ENCODE measurements around the gene PMM2.
A peak's percentile ranks its signal among the peaks of the same experiment; 100 is the strongest.

Gene PMM2

GRCh38 chr16:8795091-8795490 is 2.5 kb upstream of the PMM2 start:
- no peaks in the 10 kb centered on the region for H3F3A ChIP-seq (ENCODE audit: insufficient read depth, low read length)
- peaks cover 33% of the 10 kb centered on the region for H3K79me2 ChIP-seq (ENCODE audit: insufficient read depth, low read length)
- no peak overlapping the region for H3K27ac ChIP-seq (ENCODE audit: low read depth, low read length, poor library complexity, severe bottlenecking)
- H3K9me2 ChIP-seq (ENCODE audit: low read depth, low read length), result no peaks in the 10 kb centered on the region
- no peak for TF ChIP-seq EZH2 (IDR thresholded peaks at IDR 0.05; ENCODE audit: borderline replicate concordance, low read length)
- TF ChIP-seq CTCF (IDR thresholded peaks at IDR 0.05; ENCODE audit: low read length), result no peak
- H3K4me3 ChIP-seq (ENCODE audit: low read depth, low read length, poor library complexity, severe bottlenecking), result no peak overlapping the region
- H3K4me2 ChIP-seq (ENCODE audit: low read length), result no peak overlapping the region
- peaks cover 17% of the 10 kb centered on the region; the same call in 1 of the 2 replicates for H3K36me3 ChIP-seq (ENCODE audit: insufficient read depth, low read length)
- no peaks in the 10 kb centered on the region for H4K20me1 ChIP-seq (ENCODE audit: insufficient read depth, low read length)
- H2AFZ ChIP-seq (ENCODE audit: low read length), result no peak overlapping the region
- H3K4me1 ChIP-seq (ENCODE audit: insufficient read depth, low read length, severe bottlenecking), result peaks cover 33% of the 10 kb centered on the region
- H3K9ac ChIP-seq (ENCODE audit: low read length), result no peak overlapping the region
- no peaks in the 10 kb centered on the region for H3K9me3 ChIP-seq (ENCODE audit: low read length)
- no peaks in the 10 kb centered on the region for H3K27me3 ChIP-seq (ENCODE audit: insufficient read depth, low read length)

- no peaks in the 10 kb centered on the region for H3K9me3 ChIP-seq (ENCODE audit: low read length)
- H3K9ac ChIP-seq (ENCODE audit: low read length), result no peak overlapping the region
- no peaks in the 10 kb centered on the region for H3K27me3 ChIP-seq (ENCODE audit: insufficient read depth, low read length)
- peaks cover 34% of the 10 kb centered on the region for H3K4me1 ChIP-seq (ENCODE audit: insufficient read depth, low read length, severe bottlenecking)
- H3K27ac ChIP-seq (ENCODE audit: low read depth, low read length, poor library complexity, severe bottlenecking), result no peak overlapping the region
- peaks cover 19% of the 10 kb centered on the region; the same call in 1 of the 2 replicates for H3K36me3 ChIP-seq (ENCODE audit: insufficient read depth, low read length)
- no peaks in the 10 kb centered on the region for H3F3A ChIP-seq (ENCODE audit: insufficient read depth, low read length)
- no peak overlapping the region; the same call in 1 of the 2 replicates for H3K4me2 ChIP-seq (ENCODE audit: low read length)
- H2AFZ ChIP-seq (ENCODE audit: low read length), result no peak overlapping the region
- no peaks in the 10 kb centered on the region for H3K9me2 ChIP-seq (ENCODE audit: low read depth, low read length)
- TF ChIP-seq CTCF (IDR thresholded peaks at IDR 0.05; ENCODE audit: low read length) (no peak), EZH2 (IDR thresholded peaks at IDR 0.05; ENCODE audit: borderline replicate concordance, low read length) (no peak)
- H3K4me3 ChIP-seq (ENCODE audit: low read depth, low read length, poor library complexity, severe bottlenecking), result no peak overlapping the region
- H4K20me1 ChIP-seq (ENCODE audit: insufficient read depth, low read length), result no peaks in the 10 kb centered on the region
- H3K79me2 ChIP-seq (ENCODE audit: insufficient read depth, low read length), result peaks cover 40% of the 10 kb centered on the region
Observed at GRCh38 chr16:8795818-8796217, 1.8 kb upstream of the PMM2 start.

- H3K79me2 ChIP-seq (ENCODE audit: insufficient read depth, low read length), result peaks cover 47% of the 10 kb centered on the region
- H3K36me3 ChIP-seq (ENCODE audit: insufficient read depth, low read length), result peaks cover 27% of the 10 kb centered on the region; the same call in 1 of the 2 replicates
- no peaks in the 10 kb centered on the region for H3F3A ChIP-seq (ENCODE audit: insufficient read depth, low read length)
- H3K9me2 ChIP-seq (ENCODE audit: low read depth, low read length), result no peaks in the 10 kb centered on the region
- no peaks in the 10 kb centered on the region for H3K27me3 ChIP-seq (ENCODE audit: insufficient read depth, low read length)
- TF ChIP-seq CTCF (IDR thresholded peaks at IDR 0.05; ENCODE audit: low read length), result no peak
- no peak for TF ChIP-seq EZH2 (IDR thresholded peaks at IDR 0.05; ENCODE audit: borderline replicate concordance, low read length)
- no peaks in the 10 kb centered on the region for H3K9me3 ChIP-seq (ENCODE audit: low read length)
- H3K27ac ChIP-seq (ENCODE audit: low read depth, low read length, poor library complexity, severe bottlenecking), result peak overlapping the region; percentile 6
- peak overlapping the region; percentile 96 for H3K4me3 ChIP-seq (ENCODE audit: low read depth, low read length, poor library complexity, severe bottlenecking)
- no peaks in the 10 kb centered on the region for H4K20me1 ChIP-seq (ENCODE audit: insufficient read depth, low read length)
- peaks cover 34% of the 10 kb centered on the region for H3K4me1 ChIP-seq (ENCODE audit: insufficient read depth, low read length, severe bottlenecking)
- peak overlapping the region; percentile 82 for H3K4me2 ChIP-seq (ENCODE audit: low read length)
- peak overlapping the region; percentile 85 for H3K9ac ChIP-seq (ENCODE audit: low read length)
- H2AFZ ChIP-seq (ENCODE audit: low read length), result no peak overlapping the region
Observed at GRCh38 chr16:8796469-8797363, 923 bp upstream of the PMM2 start.

Measured in OCI-LY1 (cell line).